GM12865 (cell line): Measurements from ENCODE around the gene UBE2L5.

Experiments
- DNase-seq: peaks from one replicate; pipeline ENCODE4 v3.0.0; 2010; ENCODE audit warnings: low read depth
- H3K4me3 ChIP-seq: 2 replicates; pipeline ENCODE4 v1.5.1; 2011; ENCODE audit warnings: mild to moderate bottlenecking, low read depth, low read length, control low read depth
- CTCF ChIP-seq: IDR thresholded peaks from 2 replicates; pipeline ENCODE4 v1.5.1; 2011; ENCODE audit warnings: low read length, control low read depth, low read depth, inconsistent platforms; ENCODE audit not compliant: insufficient read depth; ENCODE audit errors: missing control alignments

UBE2L5 gene

GRCh38 chr13:30464496-30465342 is 42.4 kb downstream of the UBE2L5 start:
- no peak for TF ChIP-seq CTCF
- H3K4me3 ChIP-seq: peak overlapping the region; percentile 95
- DNase-seq: peak; percentile 88

GRCh38 chr13:30465343-30465592 is 43.0 kb downstream of the UBE2L5 start:
- peak overlapping the region; percentile 70 for H3K4me3 ChIP-seq
- no peak for TF ChIP-seq CTCF
- DNase-seq: peak; percentile 7

- no peak for TF ChIP-seq CTCF
- DNase-seq: peak; percentile 99
- H3K4me3 ChIP-seq: peak within 1 kb of the TSS; percentile 70
Measured at GRCh38 chr13:30465593-30466357, 43.5 kb downstream of the UBE2L5 start, which contains the start of gene HMGB1. TSS of gene HMGB1 (minus strand) at chr13:30465936. CDS start at chr13:30463680, 2,256 bp downstream.

GRCh38 chr13:30466358-30466714 is 44.0 kb downstream of the UBE2L5 start:
- no peak for TF ChIP-seq CTCF
- peak; percentile 75 for DNase-seq
- H3K4me3 ChIP-seq: peak overlapping the region; percentile 70

GRCh38 chr13:30466841-30467252 is 44.6 kb downstream of the UBE2L5 start:
- no peak for TF ChIP-seq CTCF
- H3K4me3 ChIP-seq: peak overlapping the region; percentile 70
- peak; percentile 61 for DNase-seq

- TF ChIP-seq CTCF: no peak
- DNase-seq: no peak
- H3K4me3 ChIP-seq: no peak overlapping the region
Measured at GRCh38 chr13:30473675-30474074, 51.4 kb downstream of the UBE2L5 start.
